Measurements from ENCODE around the gene MYO7B.

DNA sequence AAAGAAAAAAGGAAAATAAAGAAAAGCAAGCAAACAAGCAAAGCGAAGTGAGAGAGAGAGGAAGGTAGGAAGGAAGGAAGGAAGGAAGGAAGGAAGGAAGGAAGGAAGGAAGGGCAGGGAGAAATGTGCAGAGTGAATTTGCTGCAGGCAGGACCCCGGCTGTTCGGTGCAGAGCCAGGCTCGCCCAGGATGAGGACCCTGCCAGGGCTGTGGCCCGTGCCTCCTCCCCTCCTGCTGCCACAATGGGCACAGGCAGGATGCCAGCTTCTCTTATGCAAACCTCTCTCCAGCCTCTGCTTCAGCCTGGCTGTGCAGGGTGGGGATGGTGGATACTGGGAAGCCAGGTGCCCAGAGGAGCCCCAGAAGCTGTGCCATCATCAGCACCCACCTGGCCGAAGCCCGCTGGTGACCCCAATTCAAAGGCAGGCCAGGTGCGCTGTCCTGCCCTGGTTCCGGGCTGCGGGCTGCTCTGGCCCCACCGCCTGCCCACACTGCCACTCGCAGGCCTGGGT is 113.7 kb downstream of the MYO7B start:
- TF ChIP-seq, protein P1, sequence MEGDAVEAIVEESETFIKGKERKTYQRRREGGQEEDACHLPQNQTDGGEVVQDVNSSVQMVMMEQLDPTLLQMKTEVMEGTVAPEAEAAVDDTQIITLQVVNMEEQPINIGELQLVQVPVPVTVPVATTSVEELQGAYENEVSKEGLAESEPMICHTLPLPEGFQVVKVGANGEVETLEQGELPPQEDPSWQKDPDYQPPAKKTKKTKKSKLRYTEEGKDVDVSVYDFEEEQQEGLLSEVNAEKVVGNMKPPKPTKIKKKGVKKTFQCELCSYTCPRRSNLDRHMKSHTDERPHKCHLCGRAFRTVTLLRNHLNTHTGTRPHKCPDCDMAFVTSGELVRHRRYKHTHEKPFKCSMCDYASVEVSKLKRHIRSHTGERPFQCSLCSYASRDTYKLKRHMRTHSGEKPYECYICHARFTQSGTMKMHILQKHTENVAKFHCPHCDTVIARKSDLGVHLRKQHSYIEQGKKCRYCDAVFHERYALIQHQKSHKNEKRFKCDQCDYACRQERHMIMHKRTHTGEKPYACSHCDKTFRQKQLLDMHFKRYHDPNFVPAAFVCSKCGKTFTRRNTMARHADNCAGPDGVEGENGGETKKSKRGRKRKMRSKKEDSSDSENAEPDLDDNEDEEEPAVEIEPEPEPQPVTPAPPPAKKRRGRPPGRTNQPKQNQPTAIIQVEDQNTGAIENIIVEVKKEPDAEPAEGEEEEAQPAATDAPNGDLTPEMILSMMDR (IDR thresholded peaks at IDR 0.05) = no peak
- TF ChIP-seq POLR2AphosphoS5 (IDR thresholded peaks at IDR 0.05) = no peak
- TF ChIP-seq EP300 (IDR thresholded peaks at IDR 0.05) = no peak

All from stomach (tissue), 4 donors.